Embryonic facial prominence (tissue), 1 donor: ENCODE results near the gene RIBC2.
"Not testable (repeated sequence)": the region's sequence is repeated elsewhere in the genome, so short reads cannot be mapped to it uniquely, and the experiment has no call there.

Experiments used
- DNase-seq: peaks from one replicate; pipeline ENCODE4 v3.0.0-alpha.2; 2016; ENCODE audit errors: extremely low spot score

Gene RIBC2

GRCh38 chr22:45450101-45450785, 36.8 kb downstream of the RIBC2 start:
- no peak for DNase-seq

- peak; percentile 79 for DNase-seq
Observed at GRCh38 chr22:45450921-45451651, 37.6 kb downstream of the RIBC2 start.

- DNase-seq = no peak
Observed at GRCh38 chr22:45451972-45452371, 38.5 kb downstream of the RIBC2 start.

GRCh38 chr22:45452565-45453379, 39.3 kb downstream of the RIBC2 start:
- no peak for DNase-seq

GRCh38 chr22:45453764-45454163, 40.3 kb downstream of the RIBC2 start:
- DNase-seq = no peak

GRCh38 chr22:45454275-45454674, 40.8 kb downstream of the RIBC2 start:
- DNase-seq = no peak

GRCh38 chr22:45455212-45455611, 41.7 kb downstream of the RIBC2 start:
- DNase-seq = no peak

GRCh38 chr22:45455621-45456020, 42.1 kb downstream of the RIBC2 start:
- DNase-seq = no peak

GRCh38 chr22:45456811-45457210, 43.3 kb downstream of the RIBC2 start:
- no peak for DNase-seq

- no peak for DNase-seq
Observed at GRCh38 chr22:45458532-45458931, 45.0 kb downstream of the RIBC2 start.

GRCh38 chr22:45459235-45459634, 45.7 kb downstream of the RIBC2 start:
- no peak for DNase-seq

GRCh38 chr22:45460288-45461109, 47.0 kb downstream of the RIBC2 start:
- DNase-seq = peak; percentile 66

- DNase-seq = no peak
Observed at GRCh38 chr22:45462034-45462655, 48.7 kb downstream of the RIBC2 start.

GRCh38 chr22:45463691-45464090, 50.2 kb downstream of the RIBC2 start:
- not testable (repeated sequence) for DNase-seq

GRCh38 chr22:45465633-45466032, 52.1 kb downstream of the RIBC2 start:
- no peak for DNase-seq

GRCh38 chr22:45468872-45469271, 55.4 kb downstream of the RIBC2 start:
- DNase-seq = no peak

- DNase-seq = no peak
Observed at GRCh38 chr22:45469281-45470073, 56.0 kb downstream of the RIBC2 start.

GRCh38 chr22:45470871-45471270, 57.4 kb downstream of the RIBC2 start:
- DNase-seq = no peak

- DNase-seq = no peak
Observed at GRCh38 chr22:45472426-45472825, 58.9 kb downstream of the RIBC2 start.

- no peak for DNase-seq
Observed at GRCh38 chr22:45473626-45474237, 60.2 kb downstream of the RIBC2 start.
